Cardiac muscle cell (in vitro differentiated cells and primary cell): ENCODE data around the gene TMEM59. TPM values are rescaled to one million over a fixed set of nuclear protein-coding genes. Genes with fewer than 3 reads are reported as not detected.

Experiments
- DNase-seq, 2 donors: peaks; one replicate each; pipeline versions ENCODE4 v3.0.0 to v3.0.0-alpha.2; 2010 to 2017; ENCODE audit warnings: low read depth in 1 of 2, low spot score in 1 of 2
- H3K27ac ChIP-seq: fragments of 200-600 bp; sonication (generic); 2 replicates; pipeline ENCODE4 v1.5.1; 2016
- H3K27me3 ChIP-seq: fragments of 200-600 bp; sonication (generic); 2 replicates; pipeline ENCODE4 v1.6.0; 2016; ENCODE audit warnings: control low read depth
- H3K36me3 ChIP-seq: fragments of 200-600 bp; sonication (generic); 2 replicates; pipeline ENCODE4 v1.5.1; 2016; ENCODE audit warnings: control low read depth
- H3K4me1 ChIP-seq: fragments of 200-600 bp; sonication (generic); 2 replicates; pipeline ENCODE4 v1.8.1; 2017; ENCODE audit warnings: low read depth, mild to moderate bottlenecking, mixed run types
- H3K4me3 ChIP-seq: fragments of 200-600 bp; sonication (generic); 2 replicates; pipeline ENCODE4 v1.5.1; 2016; ENCODE audit warnings: mild to moderate bottlenecking
- H3K9me3 ChIP-seq: fragments of 200-600 bp; sonication (generic); 2 replicates; pipeline ENCODE4 v1.5.1; 2017; ENCODE audit warnings: low read depth, mild to moderate bottlenecking, control low read depth
- polyA plus RNA-seq: library from polyadenylated mRNA; unstranded; fragments of >200 nt; fragmentation: Nextera tagmentation; extraction: Ambion mirVana; gene quantifications from 2 replicates; pipeline ENCODE4 v1.2.1, GENCODE V29; 2016
- total RNA-seq: library from RNA; depleted of rRNA; stranded (reverse); fragments of >200 nt; gene quantifications from 2 replicates; pipeline ENCODE4 v1.2.3, GENCODE V29; 2016
- TF ChIP-seq, protein P1 (sequence below): IDR thresholded peaks from 2 replicates; pipeline ENCODE4 v1.5.1; 2012; ENCODE audit warnings: low read depth, mild to moderate bottlenecking, low read length

The TMEM59 gene
- total and polyA plus RNA-seq, 2 experiments from 2014 or later: 73.1 to 350 TPM

DNA sequence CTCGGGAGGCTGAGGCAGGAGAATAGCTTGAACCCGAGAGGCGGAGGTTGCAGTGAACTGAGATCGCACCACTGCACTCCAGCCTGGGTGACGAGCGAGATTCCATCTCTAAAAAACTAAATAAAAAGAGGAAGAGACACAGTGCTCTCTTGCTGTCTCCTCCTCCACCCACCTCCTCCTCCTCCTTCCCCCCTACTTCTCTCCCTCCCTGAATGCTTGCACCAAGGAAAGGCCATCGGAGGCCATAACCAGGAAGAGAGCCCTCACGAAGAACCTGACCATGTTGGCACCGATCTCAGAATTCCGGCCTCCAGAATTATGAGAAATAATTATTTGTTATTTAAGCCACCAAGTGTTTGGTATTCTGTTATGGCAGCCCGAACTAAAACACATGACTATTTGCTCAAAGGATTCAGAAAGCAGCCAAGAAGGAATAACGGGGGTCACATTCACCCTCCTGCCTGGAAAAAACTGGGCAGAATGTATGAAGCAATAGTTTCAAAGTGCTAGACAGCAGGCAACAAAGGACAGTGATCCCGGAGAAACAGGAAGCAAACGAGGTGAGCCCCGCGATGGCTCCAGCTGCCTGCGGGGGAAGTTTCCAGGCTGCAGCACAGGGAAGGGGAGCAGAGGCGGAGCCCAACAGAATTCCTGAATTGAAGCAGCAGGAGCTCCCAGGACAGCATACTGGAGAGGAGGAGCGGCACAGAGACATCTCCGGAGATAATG, 70.8 kb downstream of the TMEM59 start:
- no peak overlapping the region for H3K27ac ChIP-seq
- H3K36me3 ChIP-seq: no peaks in the 10 kb centered on the region
- H3K4me1 ChIP-seq: no peaks in the 10 kb centered on the region
- no peaks in the 10 kb centered on the region for H3K27me3 ChIP-seq
- peak; percentile 32 to 66 for DNase-seq
- H3K4me3 ChIP-seq: no peak overlapping the region
- no peaks in the 10 kb centered on the region for H3K9me3 ChIP-seq
- TF ChIP-seq, protein P1, sequence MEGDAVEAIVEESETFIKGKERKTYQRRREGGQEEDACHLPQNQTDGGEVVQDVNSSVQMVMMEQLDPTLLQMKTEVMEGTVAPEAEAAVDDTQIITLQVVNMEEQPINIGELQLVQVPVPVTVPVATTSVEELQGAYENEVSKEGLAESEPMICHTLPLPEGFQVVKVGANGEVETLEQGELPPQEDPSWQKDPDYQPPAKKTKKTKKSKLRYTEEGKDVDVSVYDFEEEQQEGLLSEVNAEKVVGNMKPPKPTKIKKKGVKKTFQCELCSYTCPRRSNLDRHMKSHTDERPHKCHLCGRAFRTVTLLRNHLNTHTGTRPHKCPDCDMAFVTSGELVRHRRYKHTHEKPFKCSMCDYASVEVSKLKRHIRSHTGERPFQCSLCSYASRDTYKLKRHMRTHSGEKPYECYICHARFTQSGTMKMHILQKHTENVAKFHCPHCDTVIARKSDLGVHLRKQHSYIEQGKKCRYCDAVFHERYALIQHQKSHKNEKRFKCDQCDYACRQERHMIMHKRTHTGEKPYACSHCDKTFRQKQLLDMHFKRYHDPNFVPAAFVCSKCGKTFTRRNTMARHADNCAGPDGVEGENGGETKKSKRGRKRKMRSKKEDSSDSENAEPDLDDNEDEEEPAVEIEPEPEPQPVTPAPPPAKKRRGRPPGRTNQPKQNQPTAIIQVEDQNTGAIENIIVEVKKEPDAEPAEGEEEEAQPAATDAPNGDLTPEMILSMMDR: no peak

DNA sequence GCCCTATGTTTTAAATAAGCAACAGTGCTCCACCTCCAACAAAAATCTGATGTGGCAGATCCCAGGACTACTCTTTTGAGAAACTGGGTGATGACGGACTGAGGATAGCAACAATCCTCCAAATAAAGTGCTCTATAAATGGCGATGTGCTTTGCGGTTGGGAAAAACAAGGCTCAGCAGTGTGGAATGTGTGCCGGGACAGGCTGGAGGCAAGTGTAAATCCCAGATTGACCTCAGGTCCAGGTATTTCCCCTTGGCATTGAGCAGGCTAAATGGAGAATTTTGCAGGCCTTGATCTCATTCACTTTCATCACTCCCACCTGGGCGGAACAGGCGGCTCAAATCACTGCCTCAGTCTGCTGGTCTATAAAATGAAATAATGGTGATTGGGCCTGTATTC, 71.8 kb downstream of the TMEM59 start:
- Histone ChIP-seq H3K27ac (no peak overlapping the region), H3K36me3 (no peaks in the 10 kb centered on the region), H3K4me3 (no peak overlapping the region), H3K27me3 (no peaks in the 10 kb centered on the region), H3K4me1 (no peaks in the 10 kb centered on the region), H3K9me3 (no peaks in the 10 kb centered on the region)
- DNase-seq: no peak
- TF ChIP-seq, protein P1: no peak

DNA sequence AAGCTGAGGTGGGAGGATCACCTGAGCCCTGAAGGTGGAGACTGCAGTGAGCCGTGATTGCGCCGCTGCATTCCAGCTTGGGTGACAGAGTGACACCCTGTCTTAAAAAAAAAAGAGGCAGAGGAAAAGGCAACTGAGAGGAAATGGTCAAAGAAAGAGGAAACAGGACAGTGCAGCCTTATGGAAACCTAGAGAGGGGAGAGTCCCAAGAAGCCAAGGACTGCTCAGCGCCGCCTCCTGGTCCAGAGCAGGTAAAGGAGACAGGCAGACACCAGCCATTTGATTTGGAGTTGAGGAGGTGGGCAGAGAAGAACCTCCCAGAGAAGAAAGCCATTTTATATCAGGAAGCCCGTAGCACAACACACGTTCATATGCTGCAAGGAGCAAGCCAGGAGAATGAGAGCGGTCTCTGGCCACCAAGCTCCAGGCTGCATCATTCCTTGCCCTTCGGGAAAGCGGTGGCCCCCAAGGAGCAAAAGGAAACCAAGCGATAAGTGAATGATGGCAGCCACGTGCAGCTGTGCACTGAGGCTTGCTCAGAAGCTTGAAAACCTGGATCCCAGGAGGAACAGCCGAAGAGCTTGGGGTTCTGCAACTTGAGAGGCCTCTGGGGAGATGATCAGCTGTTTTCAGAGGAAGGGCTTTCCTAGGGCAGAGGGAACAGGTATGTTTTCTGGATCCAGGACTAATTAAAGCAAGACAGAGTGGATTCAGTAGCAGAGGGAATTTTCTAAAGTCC, 73.1 kb downstream of the TMEM59 start:
- no peaks in the 10 kb centered on the region for H3K36me3 ChIP-seq
- no peaks in the 10 kb centered on the region for H3K4me1 ChIP-seq
- TF ChIP-seq, protein P1: no peak
- DNase-seq: no peak
- H3K4me3 ChIP-seq: no peak overlapping the region
- no peak overlapping the region for H3K27ac ChIP-seq
- no peaks in the 10 kb centered on the region for H3K9me3 ChIP-seq
- H3K27me3 ChIP-seq: no peaks in the 10 kb centered on the region

Other genes with a start within 250 kb of the TMEM59 start
- gene NDC1, start 214.9 kb downstream of the TMEM59 start, total RNA-seq: 18.1 and 20.5 TPM in 2 replicates
- gene NDC1, start 214.9 kb downstream of the TMEM59 start, polyA plus RNA-seq: 11.7 and 17.6 TPM in 2 replicates
- gene YIPF1, start 163.4 kb downstream of the TMEM59 start, total RNA-seq: 14.4 and 21.0 TPM in 2 replicates
- 28.3 and 29.7 TPM in 2 replicates for gene YIPF1, start 163.4 kb downstream of the TMEM59 start, polyA plus RNA-seq
- gene DIO1, start 159.0 kb downstream of the TMEM59 start, total RNA-seq: not detected in 2 replicates
- not detected in 2 replicates for gene DIO1, start 159.0 kb downstream of the TMEM59 start, polyA plus RNA-seq
- 21.6 and 32.8 TPM in 2 replicates for gene IFT25, start 107.5 kb downstream of the TMEM59 start, total RNA-seq
- 54.7 and 57.9 TPM in 2 replicates for gene IFT25, start 107.5 kb downstream of the TMEM59 start, polyA plus RNA-seq
- 39.3 and 44.9 TPM in 2 replicates for gene LRRC42, start 106.9 kb downstream of the TMEM59 start, total RNA-seq
- gene LRRC42, start 106.9 kb downstream of the TMEM59 start, polyA plus RNA-seq: 49.6 and 50.5 TPM in 2 replicates
- not detected in 2 replicates for gene LDLRAD1, start 35.0 kb downstream of the TMEM59 start, total RNA-seq
- not detected in 2 replicates for gene LDLRAD1, start 35.0 kb downstream of the TMEM59 start, polyA plus RNA-seq
- 5.7 and 10.1 TPM in 2 replicates for gene TCEANC2, start 404 bp upstream of the TMEM59 start, total RNA-seq
- 8.2 and 14.4 TPM in 2 replicates for gene TCEANC2, start 404 bp upstream of the TMEM59 start, polyA plus RNA-seq
- gene CDCP2, start 99.8 kb upstream of the TMEM59 start, total RNA-seq: 0.06 TPM in 1 of 2 replicates, not detected in the other
- gene CDCP2, start 99.8 kb upstream of the TMEM59 start, polyA plus RNA-seq: 0.31 TPM in 1 of 2 replicates, not detected in the other
- gene CYB5RL, start 146.8 kb upstream of the TMEM59 start, total RNA-seq: 5.0 and 6.4 TPM in 2 replicates
- gene CYB5RL, start 146.8 kb upstream of the TMEM59 start, polyA plus RNA-seq: 6.7 and 9.1 TPM in 2 replicates
- gene MRPL37, start 147.0 kb upstream of the TMEM59 start, total RNA-seq: 93.7 and 94.3 TPM in 2 replicates
- gene MRPL37, start 147.0 kb upstream of the TMEM59 start, polyA plus RNA-seq: 95.7 and 97.9 TPM in 2 replicates